ENCODE results near the gene PDIA6.
"Not testable (repeated sequence)": the region's sequence is repeated elsewhere in the genome, so short reads cannot be mapped to it uniquely, and the experiment has no call there.

The PDIA6 gene

GRCh38 chr2:10814142-10814541 is 1.6 kb upstream of the PDIA6 start:
- no peak for DNase-seq (ENCODE audit: insufficient read length, low spot score)
- TF ChIP-seq PAX5 (IDR thresholded peaks at IDR 0.05; ENCODE audit: insufficient read depth, low read length, severe bottlenecking) (no peak), POLR2A (IDR thresholded peaks at IDR 0.05; ENCODE audit: low read depth, low read length) (no peak), POLR2AphosphoS5 (IDR thresholded peaks at IDR 0.05; ENCODE audit: low read depth, low read length) (no peak), TAF1 (IDR thresholded peaks at IDR 0.05; ENCODE audit: low read depth, low read length) (no peak), SPI1 (IDR thresholded peaks at IDR 0.05; ENCODE audit: low read depth, low read length) (no peak), POU2F2 (IDR thresholded peaks at IDR 0.05; ENCODE audit: low read depth, low read length) (no peak)
- no peak for FAIRE-seq

GRCh38 chr2:10813163-10814138 is 866 bp upstream of the PDIA6 start:
- DNase-seq (ENCODE audit: insufficient read length, low spot score); FAIRE-seq: not testable (repeated sequence)

- FAIRE-seq, result no peak
- no peak for DNase-seq (ENCODE audit: insufficient read length, low spot score)
- TF ChIP-seq PAX5 (IDR thresholded peaks at IDR 0.05; ENCODE audit: insufficient read depth, low read length, severe bottlenecking), result no peak
- no peak for TF ChIP-seq POLR2AphosphoS5 (IDR thresholded peaks at IDR 0.05; ENCODE audit: low read depth, low read length)
- no peak for TF ChIP-seq SPI1 (IDR thresholded peaks at IDR 0.05; ENCODE audit: low read depth, low read length)
- no peak for TF ChIP-seq POLR2A (IDR thresholded peaks at IDR 0.05; ENCODE audit: low read depth, low read length)
- no peak for TF ChIP-seq POU2F2 (IDR thresholded peaks at IDR 0.05; ENCODE audit: low read depth, low read length)
- no peak for TF ChIP-seq TAF1 (IDR thresholded peaks at IDR 0.05; ENCODE audit: low read depth, low read length)
Observed at GRCh38 chr2:10811517-10811916, 1.1 kb downstream of the PDIA6 start.

- no peak for DNase-seq (ENCODE audit: insufficient read length, low spot score)
- TF ChIP-seq POLR2AphosphoS5 (IDR thresholded peaks at IDR 0.05; ENCODE audit: low read depth, low read length) (no peak), POLR2A (IDR thresholded peaks at IDR 0.05; ENCODE audit: low read depth, low read length) (no peak), TAF1 (IDR thresholded peaks at IDR 0.05; ENCODE audit: low read depth, low read length) (no peak), POU2F2 (IDR thresholded peaks at IDR 0.05; ENCODE audit: low read depth, low read length) (no peak), PAX5 (IDR thresholded peaks at IDR 0.05; ENCODE audit: insufficient read depth, low read length, severe bottlenecking) (no peak), SPI1 (IDR thresholded peaks at IDR 0.05; ENCODE audit: low read depth, low read length) (peak; percentile 91)
- peak; percentile 84 for FAIRE-seq
Observed at GRCh38 chr2:10810202-10811161, 2.1 kb downstream of the PDIA6 start.

GRCh38 chr2:10806543-10806942 is 6.0 kb downstream of the PDIA6 start:
- FAIRE-seq, result no peak
- no peak for TF ChIP-seq PAX5 (IDR thresholded peaks at IDR 0.05; ENCODE audit: insufficient read depth, low read length, severe bottlenecking)

GRCh38 chr2:10805990-10806389 is 6.6 kb downstream of the PDIA6 start:
- DNase-seq (ENCODE audit: insufficient read length, low spot score); FAIRE-seq: not testable (repeated sequence)

More at GRCh38 chr2:10806543-10806942, 6.0 kb downstream of the PDIA6 start:
- no peak for DNase-seq (ENCODE audit: insufficient read length, low spot score)

- DNase-seq (ENCODE audit: insufficient read length, low spot score), result no peak
- TF ChIP-seq POLR2A (IDR thresholded peaks at IDR 0.05; ENCODE audit: low read depth, low read length) (no peak), SPI1 (IDR thresholded peaks at IDR 0.05; ENCODE audit: low read depth, low read length) (no peak), TAF1 (IDR thresholded peaks at IDR 0.05; ENCODE audit: low read depth, low read length) (no peak), POU2F2 (IDR thresholded peaks at IDR 0.05; ENCODE audit: low read depth, low read length) (no peak), POLR2AphosphoS5 (IDR thresholded peaks at IDR 0.05; ENCODE audit: low read depth, low read length) (no peak), PAX5 (IDR thresholded peaks at IDR 0.05; ENCODE audit: insufficient read depth, low read length, severe bottlenecking) (no peak)
- no peak for FAIRE-seq
Observed at GRCh38 chr2:10802657-10803056, 9.9 kb downstream of the PDIA6 start.

- TF ChIP-seq POLR2A (IDR thresholded peaks at IDR 0.05; ENCODE audit: low read depth, low read length) (no peak), POU2F2 (IDR thresholded peaks at IDR 0.05; ENCODE audit: low read depth, low read length) (no peak), SPI1 (IDR thresholded peaks at IDR 0.05; ENCODE audit: low read depth, low read length) (no peak), PAX5 (IDR thresholded peaks at IDR 0.05; ENCODE audit: insufficient read depth, low read length, severe bottlenecking) (no peak), POLR2AphosphoS5 (IDR thresholded peaks at IDR 0.05; ENCODE audit: low read depth, low read length) (no peak), TAF1 (IDR thresholded peaks at IDR 0.05; ENCODE audit: low read depth, low read length) (no peak)
- DNase-seq (ENCODE audit: insufficient read length, low spot score) (no peak), FAIRE-seq (no peak)
Observed at GRCh38 chr2:10800163-10800562, 12.4 kb downstream of the PDIA6 start.

GRCh38 chr2:10798783-10799182 is 13.8 kb downstream of the PDIA6 start:
- no peak for TF ChIP-seq PAX5 (IDR thresholded peaks at IDR 0.05; ENCODE audit: insufficient read depth, low read length, severe bottlenecking)
- no peak for TF ChIP-seq POLR2A (IDR thresholded peaks at IDR 0.05; ENCODE audit: low read depth, low read length)
- TF ChIP-seq POU2F2 (IDR thresholded peaks at IDR 0.05; ENCODE audit: low read depth, low read length), result no peak
- no peak for TF ChIP-seq TAF1 (IDR thresholded peaks at IDR 0.05; ENCODE audit: low read depth, low read length)
- no peak for TF ChIP-seq SPI1 (IDR thresholded peaks at IDR 0.05; ENCODE audit: low read depth, low read length)
- TF ChIP-seq POLR2AphosphoS5 (IDR thresholded peaks at IDR 0.05; ENCODE audit: low read depth, low read length), result no peak
- DNase-seq (ENCODE audit: insufficient read length, low spot score) (no peak), FAIRE-seq (no peak)

All from GM12891 (cell line).